Measurements from ENCODE around the gene FEZ2.
A peak's percentile ranks its signal among the peaks of the same experiment; 100 is the strongest.

FEZ2 gene

DNA sequence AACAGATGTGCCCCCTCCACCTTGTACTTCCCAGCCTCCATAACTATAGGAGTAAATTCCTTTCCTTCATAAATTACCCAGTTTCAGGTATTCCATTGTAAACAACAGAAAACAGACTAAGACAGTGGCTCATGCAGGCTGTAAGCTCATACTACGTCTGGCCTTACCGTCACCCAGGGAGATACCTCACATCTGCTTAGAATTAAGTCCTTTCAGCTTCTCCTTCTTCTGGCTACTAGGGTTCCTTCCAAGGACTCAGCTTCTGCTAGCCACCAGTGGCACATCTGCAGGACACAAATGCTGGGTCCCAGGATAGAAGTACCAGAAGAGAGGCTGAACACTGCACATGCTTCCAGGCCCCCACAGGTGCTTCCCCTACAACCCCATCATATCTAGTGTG lies 22.4 kb upstream of the FEZ2 start:
- H3K4me3 ChIP-seq (ENCODE audit: low read length): no peak overlapping the region
- TF ChIP-seq, protein P1, sequence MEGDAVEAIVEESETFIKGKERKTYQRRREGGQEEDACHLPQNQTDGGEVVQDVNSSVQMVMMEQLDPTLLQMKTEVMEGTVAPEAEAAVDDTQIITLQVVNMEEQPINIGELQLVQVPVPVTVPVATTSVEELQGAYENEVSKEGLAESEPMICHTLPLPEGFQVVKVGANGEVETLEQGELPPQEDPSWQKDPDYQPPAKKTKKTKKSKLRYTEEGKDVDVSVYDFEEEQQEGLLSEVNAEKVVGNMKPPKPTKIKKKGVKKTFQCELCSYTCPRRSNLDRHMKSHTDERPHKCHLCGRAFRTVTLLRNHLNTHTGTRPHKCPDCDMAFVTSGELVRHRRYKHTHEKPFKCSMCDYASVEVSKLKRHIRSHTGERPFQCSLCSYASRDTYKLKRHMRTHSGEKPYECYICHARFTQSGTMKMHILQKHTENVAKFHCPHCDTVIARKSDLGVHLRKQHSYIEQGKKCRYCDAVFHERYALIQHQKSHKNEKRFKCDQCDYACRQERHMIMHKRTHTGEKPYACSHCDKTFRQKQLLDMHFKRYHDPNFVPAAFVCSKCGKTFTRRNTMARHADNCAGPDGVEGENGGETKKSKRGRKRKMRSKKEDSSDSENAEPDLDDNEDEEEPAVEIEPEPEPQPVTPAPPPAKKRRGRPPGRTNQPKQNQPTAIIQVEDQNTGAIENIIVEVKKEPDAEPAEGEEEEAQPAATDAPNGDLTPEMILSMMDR (conservative IDR thresholded peaks at IDR 0.05; ENCODE audit: low read length): no peak
- DNase-seq (ENCODE audit: low read depth): peak; percentile 51

DNA sequence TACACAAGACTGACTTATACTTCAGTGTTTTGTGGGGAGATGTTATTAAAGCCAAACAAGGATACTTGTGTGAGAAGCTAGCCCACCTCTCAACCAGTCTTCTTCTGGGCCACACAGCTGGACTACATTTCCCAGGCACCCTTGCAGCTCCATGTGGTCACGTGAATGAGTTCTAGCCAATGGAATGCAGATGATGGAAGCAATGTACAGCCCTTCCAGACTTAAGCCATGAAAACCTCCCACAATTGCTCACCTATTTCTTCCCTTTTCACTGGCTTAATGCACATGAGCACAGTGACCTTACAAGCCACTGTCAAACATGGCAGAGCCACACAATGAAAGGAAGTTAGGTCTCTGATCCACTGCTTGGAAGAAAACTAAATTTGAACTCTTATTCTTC lies 20.4 kb upstream of the FEZ2 start:
- TF ChIP-seq, protein P1 (conservative IDR thresholded peaks at IDR 0.05; ENCODE audit: low read length): no peak
- H3K4me3 ChIP-seq (ENCODE audit: low read length): no peak overlapping the region
- DNase-seq (ENCODE audit: low read depth): peak; percentile 59

DNA sequence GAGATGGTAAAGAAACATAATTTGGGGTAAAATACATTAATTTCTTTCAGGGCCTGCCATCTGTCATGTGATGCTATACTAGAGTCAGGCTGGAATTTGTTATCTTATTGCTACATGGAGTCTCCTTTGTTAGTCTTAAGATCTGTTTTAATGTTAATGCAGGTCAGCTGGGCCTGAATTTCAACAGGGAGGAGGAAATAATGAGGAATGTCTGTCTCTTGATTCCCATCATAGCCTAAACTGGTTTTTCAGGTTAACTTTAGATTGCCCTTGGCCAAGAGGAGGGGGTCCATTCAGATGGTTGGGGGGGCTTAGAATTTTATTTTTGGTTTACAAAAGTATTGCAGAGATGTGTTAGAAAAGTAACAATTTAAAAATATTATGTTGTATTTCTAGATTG lies 19.0 kb upstream of the FEZ2 start:
- H3K4me3 ChIP-seq (ENCODE audit: low read length): no peak overlapping the region
- TF ChIP-seq, protein P1 (conservative IDR thresholded peaks at IDR 0.05; ENCODE audit: low read length): no peak

DNA sequence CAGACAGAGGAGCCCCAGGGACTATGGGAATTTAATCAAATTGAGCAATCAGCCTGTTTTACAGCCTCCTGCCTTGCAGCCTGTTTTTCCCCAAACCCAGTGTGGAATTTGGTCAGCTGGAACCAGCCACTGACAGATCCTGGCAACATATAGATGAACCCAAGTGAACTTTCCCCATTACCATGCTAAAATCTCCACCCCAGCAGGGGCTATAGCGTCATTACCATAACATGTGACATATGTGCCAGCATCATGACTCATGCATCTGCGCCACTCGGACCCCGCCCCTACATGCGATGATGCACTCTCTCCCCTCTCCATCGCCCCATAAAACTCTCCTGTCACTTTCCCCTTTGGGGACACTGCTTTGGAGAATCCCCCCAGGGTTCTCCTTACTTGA lies 17.3 kb upstream of the FEZ2 start:
- H3K4me3 ChIP-seq (ENCODE audit: low read length): no peak overlapping the region
- peak; percentile 56 for DNase-seq (ENCODE audit: low read depth)
- TF ChIP-seq, protein P1 (conservative IDR thresholded peaks at IDR 0.05; ENCODE audit: low read length): no peak

More for the DNA sequence above, 19.0 kb upstream of the FEZ2 start:
- DNase-seq (ENCODE audit: low read depth): no peak

DNA sequence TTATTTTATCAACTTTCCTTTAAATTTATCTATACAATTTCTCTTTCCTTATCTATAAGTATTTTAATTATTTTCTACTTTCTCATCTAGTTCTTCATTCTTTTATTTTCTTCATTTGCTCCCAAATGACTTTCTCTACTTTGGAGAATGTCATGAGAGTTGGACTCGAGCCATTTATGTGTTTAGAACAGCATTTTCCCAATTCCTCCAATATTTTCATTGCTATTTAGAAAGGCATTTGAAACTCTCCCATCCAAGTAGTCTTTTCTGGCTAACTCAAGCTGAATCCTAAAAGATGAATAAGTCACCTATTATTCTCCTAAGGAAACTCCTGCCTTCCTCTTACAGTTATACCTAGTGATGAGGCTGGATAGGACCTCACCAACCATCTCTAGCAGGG lies 15.8 kb upstream of the FEZ2 start:
- peak; percentile 57 for DNase-seq (ENCODE audit: low read depth)
- no peak overlapping the region for H3K4me3 ChIP-seq (ENCODE audit: low read length)
- TF ChIP-seq, protein P1 (conservative IDR thresholded peaks at IDR 0.05; ENCODE audit: low read length): no peak

DNA sequence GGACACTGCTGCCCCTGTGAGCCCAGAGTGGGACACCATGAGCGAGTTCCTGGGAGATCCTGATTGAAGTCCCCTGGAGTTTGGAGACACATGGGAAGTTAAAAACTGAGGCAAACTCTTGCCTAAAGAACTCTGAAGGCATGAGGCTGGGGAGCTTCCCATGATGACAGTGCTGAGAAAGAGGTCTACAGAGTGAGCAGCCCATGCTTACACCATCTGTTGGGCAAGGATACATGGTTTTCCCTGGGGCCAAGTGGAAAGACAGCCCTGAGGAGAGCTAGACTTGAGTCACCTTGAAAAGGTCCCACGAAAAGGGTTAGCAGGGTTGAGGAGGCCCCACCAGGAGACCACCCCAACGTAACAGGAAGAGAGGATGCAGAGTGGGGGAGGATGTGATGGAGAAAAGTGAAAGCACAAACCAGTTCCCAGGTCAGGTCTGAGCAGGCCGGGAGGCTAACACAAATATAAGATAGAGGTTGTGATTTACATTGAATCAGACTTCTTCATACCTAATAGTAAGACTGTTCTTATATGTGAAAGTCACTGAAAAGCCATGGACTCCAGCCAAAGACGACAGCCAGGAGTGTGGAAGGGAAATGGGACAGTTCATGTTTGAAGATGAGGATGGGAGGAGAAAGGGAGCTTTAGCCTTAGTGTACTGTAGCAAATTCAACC lies 13.5 kb upstream of the FEZ2 start:
- no peak overlapping the region for H3K4me3 ChIP-seq (ENCODE audit: low read length)
- DNase-seq (ENCODE audit: low read depth): no peak
- TF ChIP-seq, protein P1 (conservative IDR thresholded peaks at IDR 0.05; ENCODE audit: low read length): no peak

DNA sequence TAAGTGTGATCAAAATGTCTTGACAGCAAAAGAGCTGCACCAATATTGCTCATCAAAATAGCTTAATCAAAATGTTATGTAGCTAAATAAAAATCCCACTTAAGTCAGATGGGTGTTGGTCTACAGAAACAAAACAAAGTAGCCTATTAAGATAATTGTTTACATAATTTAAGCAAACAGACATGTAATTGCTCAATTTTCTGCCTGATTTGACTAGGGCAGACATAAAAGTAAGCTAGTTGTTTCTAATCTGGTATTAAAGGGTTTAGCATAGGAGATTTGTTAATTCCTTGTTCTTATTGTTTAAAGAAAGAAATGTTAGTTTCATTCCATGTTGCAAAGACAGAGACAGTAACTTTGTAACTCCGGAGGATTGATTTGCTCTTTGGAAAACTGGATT lies 11.5 kb upstream of the FEZ2 start:
- TF ChIP-seq, protein P1 (conservative IDR thresholded peaks at IDR 0.05; ENCODE audit: low read length): no peak
- H3K4me3 ChIP-seq (ENCODE audit: low read length): no peak overlapping the region
- DNase-seq (ENCODE audit: low read depth): no peak
